K562 (cell line): Measurements from ENCODE around the gene VSTM5. TPM values are rescaled to one million over a fixed set of nuclear protein-coding genes. Genes with fewer than 3 reads are reported as not detected.

ENCODE experiments used
- ATF4 ChIP-seq: fragments of 450-650 bp; formaldehyde crosslinking; IDR thresholded peaks from 2 replicates; pipeline ENCODE4 v1.4.0; 2022; ENCODE audit warnings: mild to moderate bottlenecking, moderate library complexity
- CEBPB ChIP-seq: fragments of 450-650 bp; IDR thresholded peaks from 2 replicates; pipeline ENCODE4 v1.6.1; 2016; ENCODE audit warnings: missing genetic modification characterization, missing compliant biosample characterization
- DPF2 ChIP-seq: fragments of 450-650 bp; IDR thresholded peaks from 2 replicates; pipeline ENCODE4 v1.6.1; 2016
- E2F5 ChIP-seq: sonication (generic); formaldehyde crosslinking; IDR thresholded peaks from 2 replicates; pipeline ENCODE4 v1.8.0; 2022; ENCODE audit warnings: mild to moderate bottlenecking, missing genetic modification reagents
- E4F1 ChIP-seq: fragments of 250-450 bp; sonication (Bioruptor Pico); IDR thresholded peaks from 2 replicates; pipeline ENCODE4 v1.5.0; 2021; ENCODE audit warnings: mild to moderate bottlenecking, borderline replicate concordance
- ELK1 ChIP-seq: sonication (generic); formaldehyde crosslinking; IDR thresholded peaks from 2 replicates; pipeline ENCODE4 v1.8.1; 2022; ENCODE audit warnings: missing genetic modification reagents
- FUS ChIP-seq: fragments of 200-400 bp; formaldehyde crosslinking; optimal IDR thresholded peaks from 2 replicates; pipeline ENCODE3; 2017; ENCODE audit warnings: low read depth, low read length
- HDAC3 ChIP-seq: fragments of 450-650 bp; IDR thresholded peaks from 2 replicates; pipeline ENCODE4 v1.6.1; 2018; ENCODE audit warnings: borderline replicate concordance, mild to moderate bottlenecking, moderate library complexity; ENCODE audit not compliant: partially characterized antibody
- HNRNPLL ChIP-seq: fragments of 200-400 bp; formaldehyde crosslinking; IDR thresholded peaks from 2 replicates; pipeline ENCODE4 v1.6.1; 2017; ENCODE audit warnings: low read length, low read depth, mild to moderate bottlenecking; ENCODE audit not compliant: poor library complexity, severe bottlenecking
- HNRNPUL1 ChIP-seq: fragments of 200-400 bp; formaldehyde crosslinking; IDR thresholded peaks from 2 replicates; pipeline ENCODE4 v1.6.1; 2017; ENCODE audit warnings: low read length
- JUND ChIP-seq, 2 experiments: IDR thresholded peaks; 2 replicates in 1 of 2; 3 replicates in 1 of 2; pipeline ENCODE4 v1.6.1; 2011; ENCODE audit warnings: borderline replicate concordance in 2 of 2, low read depth in 2 of 2, low read length in 2 of 2, improper control_type of control experiment in 1 of 2, missing biosample characterization in 1 of 2, missing genetic modification characterization in 1 of 2, missing genetic modification reagents in 1 of 2
- KLF6 ChIP-seq: fragments of 250-450 bp; sonication (Bioruptor Pico); IDR thresholded peaks from 2 replicates; pipeline ENCODE4 v1.4.0; 2020; ENCODE audit warnings: mild to moderate bottlenecking, moderate library complexity, borderline replicate concordance
- MITF ChIP-seq: IDR thresholded peaks from 2 replicates; pipeline ENCODE4 v1.6.1; 2014; ENCODE audit warnings: antibody characterized with exemption
- POLR2B ChIP-seq: fragments of 450-650 bp; IDR thresholded peaks from 2 replicates; pipeline ENCODE4 v1.6.1; 2018; ENCODE audit warnings: low read depth; ENCODE audit not compliant: partially characterized antibody
- RBFOX2 ChIP-seq: fragments of 200-400 bp; formaldehyde crosslinking; IDR thresholded peaks from 2 replicates; pipeline ENCODE4 v1.6.1; 2017; ENCODE audit warnings: low read depth, mild to moderate bottlenecking, low read length, moderate library complexity
- SIN3B ChIP-seq: fragments of 450-650 bp; IDR thresholded peaks from 2 replicates; pipeline ENCODE4 v1.6.1; 2017; ENCODE audit warnings: low read depth, mild to moderate bottlenecking, moderate library complexity
- SMARCA4 ChIP-seq: fragments of 450-650 bp; IDR thresholded peaks from 2 replicates; pipeline ENCODE4 v1.6.1; 2016
- SMC3 ChIP-seq: conservative IDR thresholded peaks from 2 replicates; pipeline ENCODE4 v1.6.1; 2011; ENCODE audit warnings: low read depth, low read length, improper control_type of control experiment; ENCODE audit not compliant: insufficient read depth
- ZNF311 ChIP-seq: fragments of 250-450 bp; sonication (Bioruptor Pico); IDR thresholded peaks from 2 replicates; pipeline ENCODE4 v1.4.0; 2020; ENCODE audit warnings: mild to moderate bottlenecking, moderate library complexity
- ZNF561 ChIP-seq: fragments of 450-650 bp; formaldehyde crosslinking; conservative IDR thresholded peaks from 2 replicates; pipeline ENCODE4 v1.4.0; 2020; ENCODE audit warnings: mild to moderate bottlenecking, moderate library complexity
- ZNF583 ChIP-seq: fragments of 250-450 bp; sonication (Bioruptor Pico); IDR thresholded peaks from 2 replicates; pipeline ENCODE4 v1.4.0; 2020
- ZNF77 ChIP-seq: fragments of 250-450 bp; sonication (Bioruptor Pico); IDR thresholded peaks from 2 replicates; pipeline ENCODE4 v1.5.0; 2020
- polyA plus RNA-seq, 8 experiments: library from polyadenylated mRNA; depleted of rRNA in 4 of 8; stranded (reverse) in 5 of 8; unstranded in 3 of 8; fragments of >200 nt; fragmentation: Nextera tagmentation in 2 of 8; fragmentation: Illumina TruSeq in 1 of 8; extraction: Ambion mirVana in 2 of 8; extraction: Trizol in 1 of 8; gene quantifications; 2 replicates each; pipeline versions ENCODE4 v1.2.1 to v1.2.3, GENCODE V29; 2011 to 2014; ENCODE audit warnings: inconsistent platforms in 1 of 8, missing spikeins in 1 of 8
- total RNA-seq, 7 experiments: library from RNA; depleted of rRNA in 6 of 7; stranded (reverse); fragments of >200 nt in 6 of 7; fragmentation: Illumina TruSeq in 2 of 7; extraction: Trizol in 2 of 7; gene quantifications; 2 replicates each; pipeline versions ENCODE4 v1.2.1 to v1.2.3, GENCODE V29; 2011 to 2021; ENCODE audit warnings: low replicate concordance in 1 of 7

The VSTM5 gene
- total and polyA plus RNA-seq, 9 of the 15 experiments (the other 6 are each of a cell fraction or from before 2014, with no cell fraction given) = 0.01 TPM; not detected in 8

- no peak for TF ChIP-seq KLF6 (CRISPR knock-in tag)
- TF ChIP-seq JUND (IDR thresholded peaks at IDR 0.05; ENCODE audit: borderline replicate concordance, low read depth, low read length) = peak; percentile 29; the same call in 1 of the 2 replicates
- no peak for TF ChIP-seq JUND (tag; IDR thresholded peaks at IDR 0.05; ENCODE audit: borderline replicate concordance, low read depth, low read length)
- peak; percentile 56 for TF ChIP-seq ATF4 (CRISPR knock-in tag)
- no peak for TF ChIP-seq ZNF311 (CRISPR knock-in tag)
- 0 out of 2 replicates have a peak, but pooled peaks have one; percentile 11 for TF ChIP-seq SMARCA4
- TF ChIP-seq ZNF561 (CRISPR knock-in tag) = no peak
- TF ChIP-seq E2F5 (CRISPR knock-in tag) = no peak
- no peak for TF ChIP-seq ZNF77 (CRISPR knock-in tag)
- TF ChIP-seq ZNF583 (CRISPR knock-in tag) = no peak
- no peak for TF ChIP-seq HNRNPUL1
- TF ChIP-seq ELK1 (CRISPR knock-in tag) = no peak
- no peak for TF ChIP-seq DPF2
- TF ChIP-seq MITF = no peak
- no peak for TF ChIP-seq E4F1 (CRISPR knock-in tag)
- TF ChIP-seq FUS = no peak
- no peak for TF ChIP-seq SIN3B
- TF ChIP-seq RBFOX2 = no peak
- TF ChIP-seq HNRNPLL = no peak
- no peak for TF ChIP-seq HDAC3
- peak; percentile 88 for TF ChIP-seq CEBPB (tag)
- no peak for TF ChIP-seq SMC3
- no peak for TF ChIP-seq POLR2B
Observed at GRCh38 chr11:93796441-93797231, 53.8 kb downstream of the VSTM5 start (continued).
